SK-N-SH (cell line): Measurements from ENCODE around the gene CEACAM1.

Experiments used
- CTCF ChIP-seq: fragments of 200-600 bp; sonication (generic); IDR thresholded peaks from 2 replicates; pipeline ENCODE4 v1.6.1; 2017; ENCODE audit warnings: antibody characterized with exemption, mild to moderate bottlenecking, moderate library complexity
- EP300 ChIP-seq, 2 experiments: IDR thresholded peaks; 2 replicates each; pipeline versions ENCODE4 v1.4.0 to v1.6.1; 2012; ENCODE audit warnings: borderline replicate concordance in 1 of 2, low read depth in 1 of 2, low read length in 1 of 2
- FOXM1 ChIP-seq: IDR thresholded peaks from 2 replicates; pipeline ENCODE4 v1.4.0; 2012; ENCODE audit warnings: low read depth, mild to moderate bottlenecking
- MAX ChIP-seq: IDR thresholded peaks from 2 replicates; pipeline ENCODE4 v1.4.0; 2012; ENCODE audit warnings: low read depth
- MXI1 ChIP-seq: IDR thresholded peaks from 2 replicates; pipeline ENCODE4 v1.6.1; 2012; ENCODE audit warnings: mild to moderate bottlenecking, low read depth, low read length, improper control_type of control experiment
- POLR2AphosphoS5 ChIP-seq: IDR thresholded peaks from 2 replicates; pipeline ENCODE4 v1.6.1; 2012; ENCODE audit warnings: low read depth, low read length
- SIN3A ChIP-seq: IDR thresholded peaks from 2 replicates; pipeline ENCODE4 v1.6.1; 2012; ENCODE audit warnings: low read depth, mild to moderate bottlenecking, low read length, moderate library complexity, borderline replicate concordance
- TF ChIP-seq, protein P1 (sequence below): IDR thresholded peaks from 2 replicates; pipeline ENCODE4 v1.6.1; 2012; ENCODE audit warnings: mild to moderate bottlenecking, low read depth, low read length, moderate library complexity

GRCh38 chr19:42546831-42547500, 18.7 kb upstream of the CEACAM1 start:
- no peak for TF ChIP-seq POLR2AphosphoS5
- no peak for TF ChIP-seq SIN3A
- no peak for TF ChIP-seq MXI1
- TF ChIP-seq CTCF, result no peak
- TF ChIP-seq, protein P1, sequence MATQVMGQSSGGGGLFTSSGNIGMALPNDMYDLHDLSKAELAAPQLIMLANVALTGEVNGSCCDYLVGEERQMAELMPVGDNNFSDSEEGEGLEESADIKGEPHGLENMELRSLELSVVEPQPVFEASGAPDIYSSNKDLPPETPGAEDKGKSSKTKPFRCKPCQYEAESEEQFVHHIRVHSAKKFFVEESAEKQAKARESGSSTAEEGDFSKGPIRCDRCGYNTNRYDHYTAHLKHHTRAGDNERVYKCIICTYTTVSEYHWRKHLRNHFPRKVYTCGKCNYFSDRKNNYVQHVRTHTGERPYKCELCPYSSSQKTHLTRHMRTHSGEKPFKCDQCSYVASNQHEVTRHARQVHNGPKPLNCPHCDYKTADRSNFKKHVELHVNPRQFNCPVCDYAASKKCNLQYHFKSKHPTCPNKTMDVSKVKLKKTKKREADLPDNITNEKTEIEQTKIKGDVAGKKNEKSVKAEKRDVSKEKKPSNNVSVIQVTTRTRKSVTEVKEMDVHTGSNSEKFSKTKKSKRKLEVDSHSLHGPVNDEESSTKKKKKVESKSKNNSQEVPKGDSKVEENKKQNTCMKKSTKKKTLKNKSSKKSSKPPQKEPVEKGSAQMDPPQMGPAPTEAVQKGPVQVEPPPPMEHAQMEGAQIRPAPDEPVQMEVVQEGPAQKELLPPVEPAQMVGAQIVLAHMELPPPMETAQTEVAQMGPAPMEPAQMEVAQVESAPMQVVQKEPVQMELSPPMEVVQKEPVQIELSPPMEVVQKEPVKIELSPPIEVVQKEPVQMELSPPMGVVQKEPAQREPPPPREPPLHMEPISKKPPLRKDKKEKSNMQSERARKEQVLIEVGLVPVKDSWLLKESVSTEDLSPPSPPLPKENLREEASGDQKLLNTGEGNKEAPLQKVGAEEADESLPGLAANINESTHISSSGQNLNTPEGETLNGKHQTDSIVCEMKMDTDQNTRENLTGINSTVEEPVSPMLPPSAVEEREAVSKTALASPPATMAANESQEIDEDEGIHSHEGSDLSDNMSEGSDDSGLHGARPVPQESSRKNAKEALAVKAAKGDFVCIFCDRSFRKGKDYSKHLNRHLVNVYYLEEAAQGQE, result no peak
- TF ChIP-seq FOXM1, result no peak
- no peak for TF ChIP-seq EP300 (IDR thresholded peaks at IDR 0.05; ENCODE audit: borderline replicate concordance in 1 of 2, low read depth in 1 of 2, low read length in 1 of 2)
- TF ChIP-seq MAX, result no peak
